ENCODE measurements around the gene SYNDIG1. TPM values are rescaled to one million over a fixed set of nuclear protein-coding genes. Genes with fewer than 3 reads are reported as not detected.

SYNDIG1 gene
- total and polyA plus RNA-seq, 2 donors (not counting 1 experiment from before 2014, with no cell fraction given) = not detected

DNA sequence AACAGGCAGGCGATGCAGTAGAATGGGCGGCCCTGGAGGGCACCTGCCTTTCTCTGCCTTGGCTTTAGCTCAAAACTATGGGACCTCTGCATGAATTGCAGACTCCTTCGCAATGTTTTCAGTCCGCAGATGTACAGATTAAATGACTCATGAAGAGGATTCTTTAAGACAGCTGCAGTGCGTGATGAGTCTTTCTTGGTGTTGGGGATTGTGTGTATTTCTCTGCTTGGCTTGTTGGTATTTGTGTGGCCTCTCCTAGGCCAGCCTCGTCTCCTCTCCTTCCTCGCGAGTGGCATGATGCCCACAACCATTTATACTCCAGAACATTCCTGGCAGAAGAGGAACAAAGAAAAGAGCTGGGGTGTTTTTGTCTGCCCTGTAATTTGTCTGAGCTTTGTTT lies 110.6 kb downstream of the SYNDIG1 start:
- TF ChIP-seq EZH2 (IDR thresholded peaks at IDR 0.05; ENCODE audit: borderline replicate concordance, insufficient read depth, low read depth, low read length, poor library complexity, severe bottlenecking) = no peak
- TF ChIP-seq, protein P1, sequence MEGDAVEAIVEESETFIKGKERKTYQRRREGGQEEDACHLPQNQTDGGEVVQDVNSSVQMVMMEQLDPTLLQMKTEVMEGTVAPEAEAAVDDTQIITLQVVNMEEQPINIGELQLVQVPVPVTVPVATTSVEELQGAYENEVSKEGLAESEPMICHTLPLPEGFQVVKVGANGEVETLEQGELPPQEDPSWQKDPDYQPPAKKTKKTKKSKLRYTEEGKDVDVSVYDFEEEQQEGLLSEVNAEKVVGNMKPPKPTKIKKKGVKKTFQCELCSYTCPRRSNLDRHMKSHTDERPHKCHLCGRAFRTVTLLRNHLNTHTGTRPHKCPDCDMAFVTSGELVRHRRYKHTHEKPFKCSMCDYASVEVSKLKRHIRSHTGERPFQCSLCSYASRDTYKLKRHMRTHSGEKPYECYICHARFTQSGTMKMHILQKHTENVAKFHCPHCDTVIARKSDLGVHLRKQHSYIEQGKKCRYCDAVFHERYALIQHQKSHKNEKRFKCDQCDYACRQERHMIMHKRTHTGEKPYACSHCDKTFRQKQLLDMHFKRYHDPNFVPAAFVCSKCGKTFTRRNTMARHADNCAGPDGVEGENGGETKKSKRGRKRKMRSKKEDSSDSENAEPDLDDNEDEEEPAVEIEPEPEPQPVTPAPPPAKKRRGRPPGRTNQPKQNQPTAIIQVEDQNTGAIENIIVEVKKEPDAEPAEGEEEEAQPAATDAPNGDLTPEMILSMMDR (IDR thresholded peaks at IDR 0.05) = no peak
- ATAC-seq (ENCODE audit: low read depth) (no peak), DNase-seq (no peak)
- Mint-ChIP-seq H3K27me3 (no peaks in the 10 kb centered on the region), H3K4me3 (no peak overlapping the region), H3K4me1 (peaks cover 2% of the 10 kb centered on the region), H3K27ac (no peak overlapping the region), H3K9me3 (ENCODE audit: insufficient read depth) (no peaks in the 10 kb centered on the region)
- ChIA-PET CTCF (no interaction called here), POLR2A (no interaction called here)
- no peaks in the 10 kb centered on the region for H3K4me1 ChIP-seq (ENCODE audit: control insufficient read depth in 2 of 2, insufficient read depth in 2 of 2, low read length in 2 of 2)
- peaks cover 0 to 4% (median 0%) of the 10 kb centered on the region in 3 donors for H3K9me3 ChIP-seq (ENCODE audit: control extremely low read depth in 1 of 3, control insufficient read depth in 2 of 3, insufficient read depth in 1 of 3, low read length in 2 of 3)
- H2AFZ ChIP-seq (ENCODE audit: insufficient read depth, low read depth, low read length, poor library complexity, severe bottlenecking) = no peak overlapping the region
- H3K36me3 ChIP-seq (replicated peaks in 1 of 2; ENCODE audit: control extremely low read depth in 1 of 2, control insufficient read depth in 1 of 2, extremely low read depth in 1 of 2, insufficient read depth in 2 of 2, low read length in 1 of 2) = no peaks in the 10 kb centered on the region
- H3K27me3 ChIP-seq (replicated peaks in 1 of 4; ENCODE audit: control extremely low read depth in 1 of 4, control insufficient read depth in 3 of 4, insufficient read depth in 4 of 4, low read length in 3 of 4) = no peaks in the 10 kb centered on the region
- 94% methylated on average over 3 of the region's 8 CpGs for WGBS (ENCODE audit: insufficient coverage)
- no peaks in the 10 kb centered on the region for H3K79me2 ChIP-seq (ENCODE audit: control insufficient read depth, insufficient read depth, low read length)
- H3K4me2 ChIP-seq (replicated peaks; ENCODE audit: low read depth, low read length, poor library complexity, severe bottlenecking) = no peak overlapping the region
- no peak overlapping the region for H3K4me3 ChIP-seq (ENCODE audit: control extremely low read depth in 1 of 5, extremely low read depth in 1 of 5, insufficient read depth in 1 of 5, low read depth in 2 of 5, low read length in 4 of 5)
- intact Hi-C loops (cut with micrococcal nuclease) = no loop called here
- H3K27ac ChIP-seq (ENCODE audit: low read length in 2 of 2) = no peak overlapping the region
- H3K9ac ChIP-seq (ENCODE audit: low read length) = no peak overlapping the region
- no peaks in the 10 kb centered on the region for H4K20me1 ChIP-seq (ENCODE audit: control insufficient read depth, insufficient read depth, low read length, poor library complexity, severe bottlenecking)

DNA sequence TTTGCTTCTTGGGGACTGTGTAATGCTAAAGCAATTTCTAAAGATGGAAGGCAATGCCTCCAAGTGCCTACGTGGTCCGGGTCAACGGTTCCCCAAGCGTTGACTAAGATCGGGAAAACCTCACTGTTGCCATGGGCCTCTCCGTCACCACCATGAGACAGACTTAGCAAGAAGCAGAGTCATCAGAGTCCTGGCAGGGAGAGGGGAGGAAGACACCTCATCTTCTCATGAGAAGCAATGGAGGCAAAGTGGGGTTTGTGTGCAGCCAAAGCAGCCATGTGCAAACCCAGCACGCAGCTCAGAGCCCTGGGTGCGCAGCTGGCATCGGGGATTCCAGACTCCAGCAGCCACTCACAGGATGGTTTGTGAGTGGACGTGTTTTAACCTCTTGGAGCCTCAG lies 111.4 kb downstream of the SYNDIG1 start:
- H3K4me3 ChIP-seq (ENCODE audit: control extremely low read depth in 1 of 5, extremely low read depth in 1 of 5, insufficient read depth in 1 of 5, low read depth in 2 of 5, low read length in 4 of 5) = no peak overlapping the region
- H3K9me3 ChIP-seq (ENCODE audit: control extremely low read depth in 1 of 3, control insufficient read depth in 2 of 3, insufficient read depth in 1 of 3, low read length in 2 of 3) = peaks cover 0 to 4% (median 0%) of the 10 kb centered on the region in 3 donors
- no peaks in the 10 kb centered on the region for H3K27me3 ChIP-seq (replicated peaks in 1 of 4; ENCODE audit: control extremely low read depth in 1 of 4, control insufficient read depth in 3 of 4, insufficient read depth in 4 of 4, low read length in 3 of 4)
- no peak overlapping the region for H3K27ac ChIP-seq (ENCODE audit: low read length in 2 of 2)
- TF ChIP-seq, protein P1 (IDR thresholded peaks at IDR 0.05) = no peak
- TF ChIP-seq EZH2 (IDR thresholded peaks at IDR 0.05; ENCODE audit: borderline replicate concordance, insufficient read depth, low read depth, low read length, poor library complexity, severe bottlenecking) = no peak
- 86% methylated on average over 7 of the region's 10 CpGs for WGBS (ENCODE audit: insufficient coverage)
- H2AFZ ChIP-seq (ENCODE audit: insufficient read depth, low read depth, low read length, poor library complexity, severe bottlenecking) = no peak overlapping the region
- no peak overlapping the region for H3K9ac ChIP-seq (ENCODE audit: low read length)
- H3K4me2 ChIP-seq (replicated peaks; ENCODE audit: low read depth, low read length, poor library complexity, severe bottlenecking) = no peak overlapping the region
- CTCF ChIA-PET = no interaction called here
- Mint-ChIP-seq H3K27me3 (no peaks in the 10 kb centered on the region), H3K9me3 (ENCODE audit: insufficient read depth) (no peaks in the 10 kb centered on the region), H3K4me3 (no peak overlapping the region), H3K4me1 (peaks cover 2% of the 10 kb centered on the region), H3K27ac (no peak overlapping the region)
- DNase-seq = no peak
- H3K36me3 ChIP-seq (replicated peaks in 1 of 2; ENCODE audit: control extremely low read depth in 1 of 2, control insufficient read depth in 1 of 2, extremely low read depth in 1 of 2, insufficient read depth in 2 of 2, low read length in 1 of 2) = no peaks in the 10 kb centered on the region
- H4K20me1 ChIP-seq (ENCODE audit: control insufficient read depth, insufficient read depth, low read length, poor library complexity, severe bottlenecking) = no peaks in the 10 kb centered on the region
- intact Hi-C loops (cut with micrococcal nuclease) = no loop called here
- no peaks in the 10 kb centered on the region for H3K79me2 ChIP-seq (ENCODE audit: control insufficient read depth, insufficient read depth, low read length)
- no peak for ATAC-seq (ENCODE audit: low read depth)
- no peaks in the 10 kb centered on the region for H3K4me1 ChIP-seq (ENCODE audit: control insufficient read depth in 2 of 2, insufficient read depth in 2 of 2, low read length in 2 of 2)
- POLR2A ChIA-PET = no interaction called here
